Esophagus (tissue), 2 donors: ENCODE measurements around the gene TPO. TPM values are rescaled to one million over a fixed set of nuclear protein-coding genes. Genes with fewer than 3 reads are reported as not detected.

Experiments
- H3K27ac ChIP-seq, 2 donors: one replicate each; pipeline ENCODE4 v1.5.1; 2013; ENCODE audit warnings: low read depth in 2 of 2, mild to moderate bottlenecking in 2 of 2, inconsistent platforms in 1 of 2, low read length in 1 of 2, moderate library complexity in 1 of 2
- H3K27me3 ChIP-seq, 2 donors: one replicate each; pipeline ENCODE4 v1.6.1; 2013; ENCODE audit warnings: low read length in 2 of 2, control low read depth in 1 of 2, mild to moderate bottlenecking in 1 of 2; ENCODE audit not compliant: insufficient read depth in 2 of 2, control insufficient read depth in 1 of 2
- H3K36me3 ChIP-seq, 2 donors: one replicate each; pipeline ENCODE4 v1.6.1; 2013; ENCODE audit warnings: low read length in 1 of 2; ENCODE audit not compliant: control insufficient read depth in 2 of 2, insufficient read depth in 2 of 2
- H3K4me1 ChIP-seq, 2 donors: one replicate each; pipeline ENCODE4 v1.6.1; 2013; ENCODE audit warnings: low read length in 1 of 2; ENCODE audit not compliant: control insufficient read depth in 2 of 2, insufficient read depth in 2 of 2
- H3K4me3 ChIP-seq, 2 donors: one replicate each; pipeline ENCODE4 v1.5.1; 2013; ENCODE audit warnings: low read length in 2 of 2, mild to moderate bottlenecking in 2 of 2, low read depth in 1 of 2, moderate library complexity in 1 of 2
- H3K9me3 ChIP-seq, 2 donors: one replicate each; pipeline ENCODE4 v1.6.1; 2013; ENCODE audit warnings: mild to moderate bottlenecking in 2 of 2, low read depth in 1 of 2, low read length in 1 of 2, moderate library complexity in 1 of 2; ENCODE audit not compliant: control insufficient read depth in 2 of 2, insufficient read depth in 1 of 2
- WGBS, 2 donors: extraction: QIAGEN DNeasy Blood & Tissue Kit; methylation state at CpG; one replicate each; pipeline ENCODE4 v1.1.7; 2013; 5-methylcytosine and 5-hydroxymethylcytosine counted together
- polyA plus RNA-seq, 2 donors: library from polyadenylated mRNA; stranded (reverse); fragments of 200-250 nt; gene quantifications; one replicate each; pipeline ENCODE4 v1.2.3, GENCODE V29; 2013
- donor health status: healthy with polysubstance abuse.
- donor health status: Bipolar disorder and iron deficiency.

The TPO gene
- polyA plus RNA-seq, 2 donors = 1.3 to 1.5 TPM

- no peaks in the 10 kb centered on the region for H3K27me3 ChIP-seq
- H3K4me3 ChIP-seq = no peak overlapping the region
- H3K27ac ChIP-seq = peak overlapping the region in 1 of 2 donors; percentile 9
- no peaks in the 10 kb centered on the region for H3K4me1 ChIP-seq
- H3K36me3 ChIP-seq = no peaks in the 10 kb centered on the region
- H3K9me3 ChIP-seq = peaks cover 0 to 5% of the 10 kb centered on the region in 2 donors
- WGBS, 2 donors = 77 to 84% methylated on average over 9 of the region's 9 CpGs
Observed at GRCh38 chr2:1527153-1527992, 114.1 kb downstream of the TPO start.

DNA sequence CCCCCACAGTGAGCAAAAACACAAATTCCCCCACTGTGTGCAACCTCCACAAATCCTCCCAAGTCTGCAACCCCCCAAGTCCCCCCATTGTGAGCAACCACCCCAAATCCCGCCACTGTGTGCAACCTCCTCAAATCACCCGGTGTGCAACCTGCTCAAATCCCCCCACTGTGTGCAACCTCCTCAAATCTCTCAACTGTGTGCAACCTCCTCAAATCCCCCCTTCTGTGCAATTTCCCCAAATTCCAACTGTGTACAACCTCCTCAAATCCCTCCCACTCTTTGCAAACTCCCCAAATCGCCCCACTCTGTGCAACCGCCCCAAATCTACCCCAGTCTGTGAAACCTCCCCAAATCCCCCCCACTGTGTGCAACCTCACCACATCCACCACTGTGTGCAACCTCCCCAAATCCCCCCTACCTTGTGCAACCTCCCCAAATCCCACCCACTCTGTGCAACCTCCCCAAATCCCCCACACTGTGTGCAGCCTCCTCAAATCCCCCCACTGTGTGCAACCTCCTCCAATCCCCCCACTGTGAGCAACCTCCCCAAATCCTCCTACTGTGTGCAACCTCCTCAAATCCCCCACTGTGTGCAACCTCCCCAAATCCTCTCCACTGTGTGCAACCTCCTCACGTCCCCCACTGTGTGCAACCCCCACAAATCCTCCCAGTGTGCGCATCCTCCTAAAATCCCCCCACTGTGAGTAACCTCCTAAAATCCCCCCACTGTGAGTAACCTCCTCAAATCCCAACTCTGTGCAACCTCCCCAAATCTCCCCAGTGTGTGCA, 115.2 kb downstream of the TPO start:
- no peak overlapping the region for H3K4me3 ChIP-seq
- 82 to 84% methylated on average over 6 of the region's 6 CpGs for WGBS, 2 donors

DNA sequence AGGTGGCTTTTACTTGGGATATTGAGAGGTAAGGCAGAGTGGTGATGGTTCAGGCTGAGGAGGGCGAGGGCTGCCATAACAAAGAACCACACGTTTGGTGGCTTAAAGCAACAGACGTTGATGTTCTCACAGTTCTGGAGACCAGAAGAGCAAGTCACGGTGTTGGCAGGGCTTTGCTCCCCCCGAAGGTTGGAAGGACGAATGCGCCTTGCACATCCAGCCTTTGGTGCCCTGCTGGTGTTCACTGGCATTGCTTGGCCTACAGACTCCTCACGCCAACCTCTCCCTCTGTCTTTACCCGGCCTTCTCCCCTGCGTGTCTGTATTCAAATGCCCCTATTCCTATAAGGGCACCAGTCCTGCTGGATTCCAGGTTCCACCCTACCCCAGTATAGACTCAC, 125.4 kb downstream of the TPO start:
- H3K27ac ChIP-seq = no peak overlapping the region
- H3K27me3 ChIP-seq = no peaks in the 10 kb centered on the region
- H3K4me3 ChIP-seq = no peak overlapping the region
- H3K36me3 ChIP-seq = no peaks in the 10 kb centered on the region
- H3K4me1 ChIP-seq = no peaks in the 10 kb centered on the region
- 54 to 66% methylated on average over 10 of the region's 10 CpGs for WGBS, 2 donors
- H3K9me3 ChIP-seq = no peaks in the 10 kb centered on the region

More for the DNA sequence above, 115.2 kb downstream of the TPO start:
- no peak overlapping the region for H3K27ac ChIP-seq
- no peaks in the 10 kb centered on the region for H3K4me1 ChIP-seq
- H3K36me3 ChIP-seq = no peaks in the 10 kb centered on the region
- H3K27me3 ChIP-seq = no peaks in the 10 kb centered on the region
- peaks cover 0 to 5% of the 10 kb centered on the region in 2 donors for H3K9me3 ChIP-seq

DNA sequence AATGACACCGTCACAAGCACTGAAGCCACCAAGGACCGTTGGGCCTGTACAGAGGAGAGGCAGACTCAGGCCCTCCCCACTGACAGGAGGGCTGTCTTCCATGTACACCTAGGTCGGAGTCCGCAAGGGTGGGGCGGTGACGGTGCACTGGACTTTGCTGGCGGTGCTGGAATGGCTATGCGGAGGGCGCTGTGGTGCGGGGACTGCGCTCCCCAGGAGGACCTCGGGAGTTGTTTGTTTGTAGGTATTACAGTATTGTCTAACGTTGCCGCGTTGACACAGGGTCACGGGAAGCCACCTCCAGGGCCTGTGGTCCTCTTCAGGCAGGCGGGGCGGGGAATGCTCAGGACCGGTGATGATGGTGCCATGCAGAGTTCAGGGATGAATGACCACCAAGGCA, 126.2 kb downstream of the TPO start:
- Histone ChIP-seq H3K9me3 (no peaks in the 10 kb centered on the region), H3K27ac (no peak overlapping the region), H3K27me3 (no peaks in the 10 kb centered on the region), H3K4me1 (no peaks in the 10 kb centered on the region), H3K4me3 (no peak overlapping the region), H3K36me3 (no peaks in the 10 kb centered on the region)
- WGBS, 2 donors = 87 to 91% methylated on average over 19 of the region's 19 CpGs

DNA sequence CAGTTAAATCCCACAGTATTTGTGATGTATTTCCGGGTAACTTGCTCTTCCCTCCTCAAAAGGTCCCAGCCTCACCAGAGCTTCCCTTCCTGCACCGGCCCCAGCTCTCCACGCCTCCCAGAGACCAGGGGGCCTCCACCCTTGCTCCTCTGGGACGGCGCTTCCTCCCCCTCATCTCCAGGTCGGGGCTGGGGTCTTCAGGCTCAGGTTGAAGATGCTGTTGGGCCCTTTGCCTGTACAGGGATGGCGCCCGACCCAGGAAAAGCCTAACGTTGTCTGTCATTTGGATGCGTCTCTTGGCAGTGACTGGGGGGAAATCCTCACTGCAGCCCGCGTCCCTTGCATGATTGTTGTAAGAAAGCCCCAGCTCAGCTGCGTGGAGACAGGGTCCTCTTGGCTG, 126.7 kb downstream of the TPO start:
- 82 to 83% methylated on average over 13 of the region's 13 CpGs for WGBS, 2 donors
- no peak overlapping the region for H3K27ac ChIP-seq
- no peaks in the 10 kb centered on the region for H3K36me3 ChIP-seq
- no peaks in the 10 kb centered on the region for H3K4me1 ChIP-seq
- H3K4me3 ChIP-seq = no peak overlapping the region
- H3K9me3 ChIP-seq = no peaks in the 10 kb centered on the region
- H3K27me3 ChIP-seq = no peaks in the 10 kb centered on the region

GRCh38 chr2:1540481-1540880, 127.2 kb downstream of the TPO start:
- H3K27me3 ChIP-seq = no peaks in the 10 kb centered on the region
- H3K4me1 ChIP-seq = no peaks in the 10 kb centered on the region
- no peaks in the 10 kb centered on the region for H3K9me3 ChIP-seq
- H3K4me3 ChIP-seq = no peak overlapping the region
- H3K27ac ChIP-seq = no peak overlapping the region
- 86 to 87% methylated on average over 25 of the region's 25 CpGs for WGBS, 2 donors
- H3K36me3 ChIP-seq = no peaks in the 10 kb centered on the region

DNA sequence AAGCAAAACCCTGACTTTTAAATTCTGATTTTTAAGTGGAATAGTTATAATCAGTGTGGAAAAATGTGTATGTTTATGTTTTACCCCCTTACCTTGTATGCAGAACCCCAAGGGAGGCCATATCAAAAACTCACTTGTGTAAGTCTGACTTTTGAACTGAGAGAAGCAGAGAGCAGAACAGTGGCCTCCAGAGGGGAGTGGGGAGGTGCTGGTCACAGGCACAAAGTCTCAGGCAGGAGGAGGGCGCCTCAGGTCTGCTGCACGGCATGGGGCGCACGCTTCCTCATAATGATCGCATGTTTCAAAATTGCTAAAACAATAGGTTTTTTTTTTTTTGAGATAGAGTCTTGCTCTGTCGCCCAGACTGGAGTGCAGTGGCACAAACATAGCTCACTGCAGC, 127.8 kb downstream of the TPO start:
- H3K27me3 ChIP-seq = no peaks in the 10 kb centered on the region
- H3K9me3 ChIP-seq = no peaks in the 10 kb centered on the region
- H3K4me1 ChIP-seq = no peaks in the 10 kb centered on the region
- no peak overlapping the region for H3K4me3 ChIP-seq
- no peak overlapping the region for H3K27ac ChIP-seq
- 88% methylated on average over 6 of the region's 6 CpGs for WGBS, 2 donors
- H3K36me3 ChIP-seq = no peaks in the 10 kb centered on the region

DNA sequence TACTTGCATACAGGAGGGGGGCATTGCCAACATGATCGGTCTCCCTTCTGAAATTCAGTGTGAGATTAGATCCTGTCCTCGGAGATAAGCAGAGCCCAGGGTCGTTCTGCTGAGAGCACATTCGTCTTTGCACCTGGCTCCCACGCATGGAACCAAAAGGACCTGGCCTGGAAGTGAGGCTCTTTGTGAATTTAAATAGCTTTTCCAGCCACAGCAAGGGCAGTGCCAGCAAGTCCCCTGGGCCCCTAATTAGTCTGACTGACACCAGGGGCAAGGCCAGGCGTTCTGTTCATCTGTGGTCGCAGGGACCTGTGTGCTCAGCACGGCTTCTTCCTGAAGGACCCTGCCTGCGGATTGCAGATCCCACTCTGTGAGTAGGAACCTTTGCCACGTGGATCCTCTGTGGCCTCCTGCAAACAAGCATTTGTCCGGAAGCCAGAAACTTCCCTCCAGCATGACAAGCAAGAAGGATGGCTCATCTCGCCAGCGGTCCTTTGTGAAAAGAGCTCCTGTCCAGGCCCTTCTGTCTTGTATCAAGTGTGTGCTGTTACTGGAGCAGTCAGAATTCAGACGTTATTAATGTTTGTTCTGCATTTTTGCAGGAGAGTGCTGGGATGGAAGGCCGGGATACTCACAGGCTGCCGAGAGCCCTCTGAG, 128.7 kb downstream of the TPO start:
- Histone ChIP-seq H3K9me3 (no peaks in the 10 kb centered on the region), H3K36me3 (no peaks in the 10 kb centered on the region), H3K27me3 (no peaks in the 10 kb centered on the region), H3K27ac (no peak overlapping the region), H3K4me1 (no peaks in the 10 kb centered on the region), H3K4me3 (no peak overlapping the region)
- 77 to 80% methylated on average over 16 of the region's 16 CpGs for WGBS, 2 donors

DNA sequence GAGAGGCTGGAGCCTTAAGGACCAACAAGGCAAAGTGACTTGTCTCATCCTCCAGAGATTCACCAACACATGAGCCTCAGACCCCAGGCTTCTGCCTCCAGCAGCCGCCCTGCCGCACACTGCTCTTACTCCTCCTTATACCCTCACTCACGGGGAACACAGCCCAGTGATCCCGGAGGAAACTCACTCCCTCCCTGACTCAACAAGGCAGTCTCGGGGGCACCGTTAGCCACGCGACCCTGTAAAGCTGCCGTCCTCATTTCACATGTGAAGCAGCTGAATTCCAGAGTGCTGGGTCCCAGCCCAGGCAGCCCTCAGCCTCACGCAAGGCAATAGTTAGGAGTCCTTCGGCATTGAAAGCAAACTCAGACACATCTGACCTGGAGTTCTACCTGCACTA, 129.7 kb downstream of the TPO start:
- no peak overlapping the region for H3K4me3 ChIP-seq
- 84 to 86% methylated on average over 11 of the region's 11 CpGs for WGBS, 2 donors

More for the DNA sequence above, 129.7 kb downstream of the TPO start:
- H3K9me3 ChIP-seq = no peaks in the 10 kb centered on the region
- no peaks in the 10 kb centered on the region for H3K36me3 ChIP-seq
- H3K27ac ChIP-seq = no peak overlapping the region
- H3K27me3 ChIP-seq = no peaks in the 10 kb centered on the region
- H3K4me1 ChIP-seq = no peaks in the 10 kb centered on the region
